ENCODE measurements around the gene TMEM255A.

Gene TMEM255A

GRCh38 chrX:120250522-120251271 is 60.6 kb downstream of the TMEM255A start, which contains the start of gene ZBTB33:
ZBTB33 (plus strand) TSS chrX:120250812; CDS start chrX:120253416, 2,604 bp downstream.
- Histone ChIP-seq H3K4me3 (ENCODE audit: insufficient read depth, low read length, poor library complexity, severe bottlenecking) (peak within 1 kb of the TSS; percentile 84), H3K4me2 (ENCODE audit: low read depth, low read length, poor library complexity, severe bottlenecking) (peak within 1 kb of the TSS; percentile 92), H4K20me1 (ENCODE audit: low read depth, low read length) (no peaks in the 10 kb centered on the region), H3K9me2 (replicated peaks; ENCODE audit: insufficient read depth, low read length) (no peaks in the 10 kb centered on the region), H3K79me2 (ENCODE audit: insufficient read depth, low read length) (peaks cover 23% of the 10 kb centered on the region), H3K9me3 (ENCODE audit: insufficient read depth, low read length) (no peaks in the 10 kb centered on the region), H2AFZ (ENCODE audit: low read depth, low read length, severe bottlenecking) (peak within 1 kb of the TSS; percentile 21), H3K9ac (ENCODE audit: low read length) (peak within 1 kb of the TSS; percentile 80), H3K27me3 (ENCODE audit: low read length) (no peaks in the 10 kb centered on the region), H3K27ac (ENCODE audit: low read depth, low read length) (peak within 1 kb of the TSS; percentile 78), H3F3A (ENCODE audit: insufficient read depth) (no peaks in the 10 kb centered on the region; the same call in 1 of the 2 replicates), H3K36me3 (ENCODE audit: low read length) (0 out of 2 replicates have a peak, but pooled peaks cover 3% of the 10 kb centered on the region)
- TF ChIP-seq EZH2phosphoT487 (conservative IDR thresholded peaks at IDR 0.05; ENCODE audit: low read length) = no peak
- TF ChIP-seq, protein P1, sequence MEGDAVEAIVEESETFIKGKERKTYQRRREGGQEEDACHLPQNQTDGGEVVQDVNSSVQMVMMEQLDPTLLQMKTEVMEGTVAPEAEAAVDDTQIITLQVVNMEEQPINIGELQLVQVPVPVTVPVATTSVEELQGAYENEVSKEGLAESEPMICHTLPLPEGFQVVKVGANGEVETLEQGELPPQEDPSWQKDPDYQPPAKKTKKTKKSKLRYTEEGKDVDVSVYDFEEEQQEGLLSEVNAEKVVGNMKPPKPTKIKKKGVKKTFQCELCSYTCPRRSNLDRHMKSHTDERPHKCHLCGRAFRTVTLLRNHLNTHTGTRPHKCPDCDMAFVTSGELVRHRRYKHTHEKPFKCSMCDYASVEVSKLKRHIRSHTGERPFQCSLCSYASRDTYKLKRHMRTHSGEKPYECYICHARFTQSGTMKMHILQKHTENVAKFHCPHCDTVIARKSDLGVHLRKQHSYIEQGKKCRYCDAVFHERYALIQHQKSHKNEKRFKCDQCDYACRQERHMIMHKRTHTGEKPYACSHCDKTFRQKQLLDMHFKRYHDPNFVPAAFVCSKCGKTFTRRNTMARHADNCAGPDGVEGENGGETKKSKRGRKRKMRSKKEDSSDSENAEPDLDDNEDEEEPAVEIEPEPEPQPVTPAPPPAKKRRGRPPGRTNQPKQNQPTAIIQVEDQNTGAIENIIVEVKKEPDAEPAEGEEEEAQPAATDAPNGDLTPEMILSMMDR (IDR thresholded peaks at IDR 0.05; ENCODE audit: insufficient read depth, low read length, poor library complexity, severe bottlenecking) = peak; percentile 36

GRCh38 chrX:120244735-120245498 is 66.3 kb downstream of the TMEM255A start:
- no peak for TF ChIP-seq EZH2phosphoT487 (conservative IDR thresholded peaks at IDR 0.05; ENCODE audit: low read length)
- TF ChIP-seq, protein P1 (IDR thresholded peaks at IDR 0.05; ENCODE audit: insufficient read depth, low read length, poor library complexity, severe bottlenecking) = no peak
- H3K27ac ChIP-seq (ENCODE audit: low read depth, low read length) = no peak overlapping the region
- no peaks in the 10 kb centered on the region for H3K9me2 ChIP-seq (replicated peaks; ENCODE audit: insufficient read depth, low read length)

GRCh38 chrX:120244395-120244734 is 66.9 kb downstream of the TMEM255A start:
- Histone ChIP-seq H4K20me1 (ENCODE audit: low read depth, low read length) (no peaks in the 10 kb centered on the region), H3K9ac (ENCODE audit: low read length) (peak overlapping the region; percentile 70), H3K36me3 (ENCODE audit: low read length) (no peaks in the 10 kb centered on the region), H3K79me2 (ENCODE audit: insufficient read depth, low read length) (no peaks in the 10 kb centered on the region), H3F3A (ENCODE audit: insufficient read depth) (no peaks in the 10 kb centered on the region; the same call in 1 of the 2 replicates), H3K9me2 (replicated peaks; ENCODE audit: insufficient read depth, low read length) (no peaks in the 10 kb centered on the region), H3K4me3 (ENCODE audit: insufficient read depth, low read length, poor library complexity, severe bottlenecking) (peak overlapping the region; percentile 71), H3K9me3 (ENCODE audit: insufficient read depth, low read length) (no peaks in the 10 kb centered on the region), H3K27ac (ENCODE audit: low read depth, low read length) (no peak overlapping the region), H3K27me3 (ENCODE audit: low read length) (no peaks in the 10 kb centered on the region), H2AFZ (ENCODE audit: low read depth, low read length, severe bottlenecking) (peak overlapping the region; percentile 98), H3K4me2 (ENCODE audit: low read depth, low read length, poor library complexity, severe bottlenecking) (peak overlapping the region; percentile 85)
- TF ChIP-seq, protein P1 (IDR thresholded peaks at IDR 0.05; ENCODE audit: insufficient read depth, low read length, poor library complexity, severe bottlenecking) = no peak
- TF ChIP-seq EZH2phosphoT487 (conservative IDR thresholded peaks at IDR 0.05; ENCODE audit: low read length) = no peak

More at GRCh38 chrX:120244735-120245498, 66.3 kb downstream of the TMEM255A start:
- Histone ChIP-seq H4K20me1 (ENCODE audit: low read depth, low read length) (no peaks in the 10 kb centered on the region), H3F3A (ENCODE audit: insufficient read depth) (no peaks in the 10 kb centered on the region; the same call in 1 of the 2 replicates), H3K9ac (ENCODE audit: low read length) (peak overlapping the region; percentile 70), H3K79me2 (ENCODE audit: insufficient read depth, low read length) (no peaks in the 10 kb centered on the region), H3K36me3 (ENCODE audit: low read length) (no peaks in the 10 kb centered on the region), H3K4me3 (ENCODE audit: insufficient read depth, low read length, poor library complexity, severe bottlenecking) (peak overlapping the region; percentile 71), H3K27me3 (ENCODE audit: low read length) (no peaks in the 10 kb centered on the region), H3K9me3 (ENCODE audit: insufficient read depth, low read length) (no peaks in the 10 kb centered on the region), H3K4me2 (ENCODE audit: low read depth, low read length, poor library complexity, severe bottlenecking) (peak overlapping the region; percentile 85), H2AFZ (ENCODE audit: low read depth, low read length, severe bottlenecking) (peak overlapping the region; percentile 98)

Data from SU-DHL-6 (cell line).